GM12875 (cell line): Measurements from ENCODE around the gene CNGB1.
"Not testable (repeated sequence)": the region's sequence is repeated elsewhere in the genome, so short reads cannot be mapped to it uniquely, and the experiment has no call there.

Experiments used
- H3K4me3 ChIP-seq: one replicate; pipeline ENCODE4 v1.5.1; 2011; ENCODE audit warnings: low read depth, low read length, control low read depth
- CTCF ChIP-seq: IDR thresholded peaks from 2 replicates; pipeline ENCODE4 v1.5.1; 2011; ENCODE audit warnings: low read depth, mild to moderate bottlenecking, control low read depth, inconsistent platforms, low read length, moderate library complexity, borderline replicate concordance; ENCODE audit not compliant: insufficient read depth

The CNGB1 gene

GRCh38 chr16:58011652-58012051 lies 40.7 kb upstream of the CNGB1 start:
- H3K4me3 ChIP-seq: no peak overlapping the region
- no peak for TF ChIP-seq CTCF

- no peak for TF ChIP-seq CTCF
- H3K4me3 ChIP-seq: no peak overlapping the region
These were observed 40.0 kb upstream of the CNGB1 start for GRCh38 chr16:58010886-58011285.

GRCh38 chr16:58009856-58010416 lies 39.0 kb upstream of the CNGB1 start:
- H3K4me3 ChIP-seq: no peak overlapping the region
- no peak for TF ChIP-seq CTCF

GRCh38 chr16:58004736-58005135 lies 33.8 kb upstream of the CNGB1 start:
- not testable (repeated sequence) for H3K4me3 ChIP-seq

- no peak overlapping the region for H3K4me3 ChIP-seq
- TF ChIP-seq CTCF: no peak
These were observed 32.0 kb upstream of the CNGB1 start for GRCh38 chr16:58002936-58003335.

GRCh38 chr16:58002416-58002800 lies 31.5 kb upstream of the CNGB1 start:
- no peak overlapping the region for H3K4me3 ChIP-seq
- no peak for TF ChIP-seq CTCF

- peak overlapping the region; percentile 52 for H3K4me3 ChIP-seq
- no peak for TF ChIP-seq CTCF
These were observed 31.0 kb upstream of the CNGB1 start for GRCh38 chr16:58001781-58002415.
